Measurements from ENCODE around the gene ZNF385C.

ZNF385C gene

GRCh38 chr17:42107597-42108576 lies 9.6 kb upstream of the ZNF385C start:
- DNase-seq (ENCODE audit: low read depth), result no peak

- DNase-seq (ENCODE audit: low read depth), result no peak
Measured at GRCh38 chr17:42107124-42107523, 8.9 kb upstream of the ZNF385C start.

- DNase-seq (ENCODE audit: low read depth), result no peak
Measured at GRCh38 chr17:42106009-42106408, 7.7 kb upstream of the ZNF385C start.

GRCh38 chr17:42104264-42104663 lies 6.0 kb upstream of the ZNF385C start:
- DNase-seq (ENCODE audit: low read depth), result no peak

GRCh38 chr17:42103221-42103954 lies 5.1 kb upstream of the ZNF385C start:
- DNase-seq (ENCODE audit: low read depth), result no peak

GRCh38 chr17:42101513-42102292 lies 3.4 kb upstream of the ZNF385C start:
- peak; percentile 25 for DNase-seq (ENCODE audit: low read depth)

- DNase-seq (ENCODE audit: low read depth), result no peak
Measured at GRCh38 chr17:42098730-42099399, 592 bp upstream of the ZNF385C start.

- DNase-seq (ENCODE audit: low read depth), result no peak
Measured at GRCh38 chr17:42096360-42097111, 1.7 kb downstream of the ZNF385C start.

- DNase-seq (ENCODE audit: low read depth), result no peak
Measured at GRCh38 chr17:42094375-42095069, 3.8 kb downstream of the ZNF385C start.

GRCh38 chr17:42092939-42093338 lies 5.3 kb downstream of the ZNF385C start:
- DNase-seq (ENCODE audit: low read depth), result no peak

- no peak for DNase-seq (ENCODE audit: low read depth)
Measured at GRCh38 chr17:42090964-42091790, 7.1 kb downstream of the ZNF385C start.

- DNase-seq (ENCODE audit: low read depth), result no peak
Measured at GRCh38 chr17:42088736-42089135, 9.5 kb downstream of the ZNF385C start.

GRCh38 chr17:42087736-42088705 lies 10.3 kb downstream of the ZNF385C start:
- DNase-seq (ENCODE audit: low read depth), result no peak

GRCh38 chr17:42087042-42087701 lies 11.1 kb downstream of the ZNF385C start:
- DNase-seq (ENCODE audit: low read depth), result no peak

- DNase-seq (ENCODE audit: low read depth), result no peak
Measured at GRCh38 chr17:42081516-42082129, 16.6 kb downstream of the ZNF385C start.

GRCh38 chr17:42079541-42079940 lies 18.7 kb downstream of the ZNF385C start:
- no peak for DNase-seq (ENCODE audit: low read depth)

GRCh38 chr17:42078396-42079043 lies 19.8 kb downstream of the ZNF385C start:
- DNase-seq (ENCODE audit: low read depth), result no peak

All from GM04504 (cell line).